GM21825 (cell line): Measurements from ENCODE around the gene MAN1B1.

Experiments
- ATAC-seq: cut with Tn5 transposase; IDR thresholded peaks from one replicate; pipeline ENCODE4 v1.9.1; 2021; ENCODE audit warnings: mild to moderate bottlenecking, moderate library complexity; ENCODE audit not compliant: unreplicated experiment

The MAN1B1 gene

GRCh38 chr9:137084526-137084925 is 2.3 kb upstream of the MAN1B1 start:
- ATAC-seq = no peak

GRCh38 chr9:137085920-137086530 is 760 bp upstream of the MAN1B1 start:
- peak; percentile 6 for ATAC-seq

GRCh38 chr9:137087409-137087925 is 682 bp downstream of the MAN1B1 start:
- ATAC-seq = peak; percentile 0

- ATAC-seq = no peak
These were observed 1.3 kb downstream of the MAN1B1 start for GRCh38 chr9:137088121-137088520.

GRCh38 chr9:137089232-137089947 is 2.6 kb downstream of the MAN1B1 start:
- no peak for ATAC-seq

GRCh38 chr9:137095664-137096517 is 9.1 kb downstream of the MAN1B1 start:
- peak; percentile 66 for ATAC-seq

GRCh38 chr9:137096785-137097546 is 10.2 kb downstream of the MAN1B1 start:
- ATAC-seq = no peak

GRCh38 chr9:137097761-137098462 is 11.1 kb downstream of the MAN1B1 start:
- no peak for ATAC-seq

GRCh38 chr9:137099231-137099630 is 12.4 kb downstream of the MAN1B1 start:
- ATAC-seq = no peak

GRCh38 chr9:137103206-137103999 is 16.6 kb downstream of the MAN1B1 start:
- no peak for ATAC-seq

- no peak for ATAC-seq
These were observed 19.3 kb downstream of the MAN1B1 start for GRCh38 chr9:137105814-137106661.

- ATAC-seq = no peak
These were observed 20.0 kb downstream of the MAN1B1 start for GRCh38 chr9:137106662-137107250.

- ATAC-seq = no peak
These were observed 20.6 kb downstream of the MAN1B1 start for GRCh38 chr9:137107312-137107921.

- no peak for ATAC-seq
These were observed 21.2 kb downstream of the MAN1B1 start for GRCh38 chr9:137107982-137108381.

GRCh38 chr9:137108608-137109249 is 21.9 kb downstream of the MAN1B1 start:
- ATAC-seq = no peak

GRCh38 chr9:137109250-137110146 is 22.7 kb downstream of the MAN1B1 start:
- no peak for ATAC-seq
